Stimulated activated memory B cell treated with anti-CD40 and anti-IgM and Interleukin-4, amounts not matched to agents 10 μg/mL and 1 μg/mL and 100 μg/mL, for 72 hours (primary cell): Measurements from ENCODE around the gene RIC3.
A peak's percentile ranks its signal among the peaks of the same experiment; 100 is the strongest.
"Not testable (repeated sequence)": the region's sequence is repeated elsewhere in the genome, so short reads cannot be mapped to it uniquely, and the experiment has no call there.

Experiments used
- ATAC-seq: fragments of 150-1000 bp; cut with Tn5 transposase; 2 replicates; pipeline ENCODE4 v1.10.0; 2021
- H3K27ac Mint-ChIP-seq: one replicate; pipeline ENCODE4 v1.8.0; 2022; ENCODE audit warnings: mild to moderate bottlenecking, mixed read lengths
- H3K27me3 Mint-ChIP-seq: one replicate; pipeline ENCODE4 v1.8.0; 2022; ENCODE audit warnings: mixed read lengths
- H3K36me3 Mint-ChIP-seq: one replicate; pipeline ENCODE4 v1.8.0; 2022; ENCODE audit warnings: mixed read lengths
- H3K4me1 Mint-ChIP-seq: one replicate; pipeline ENCODE4 v1.8.0; 2022; ENCODE audit warnings: mixed read lengths
- H3K4me3 Mint-ChIP-seq: one replicate; pipeline ENCODE4 v1.8.0; 2022; ENCODE audit warnings: mild to moderate bottlenecking, moderate library complexity, mixed read lengths
- H3K9me3 Mint-ChIP-seq: one replicate; pipeline ENCODE4 v1.8.0; 2022; ENCODE audit warnings: mixed read lengths

The RIC3 gene

GRCh38 chr11:8201644-8202365 lies 33.0 kb upstream of the RIC3 start:
- H3K27me3 Mint-ChIP-seq = no peaks in the 10 kb centered on the region
- peaks cover 34% of the 10 kb centered on the region for H3K4me1 Mint-ChIP-seq
- no peaks in the 10 kb centered on the region for H3K9me3 Mint-ChIP-seq
- H3K36me3 Mint-ChIP-seq = no peaks in the 10 kb centered on the region
- peak overlapping the region; percentile 68 for H3K27ac Mint-ChIP-seq
- H3K4me3 Mint-ChIP-seq = peak overlapping the region; percentile 18
- ATAC-seq = peak; percentile 92

GRCh38 chr11:8199676-8200075 lies 30.9 kb upstream of the RIC3 start:
- Mint-ChIP-seq H3K27me3 (no peaks in the 10 kb centered on the region), H3K4me1 (peaks cover 27% of the 10 kb centered on the region), H3K36me3 (no peaks in the 10 kb centered on the region), H3K9me3 (no peaks in the 10 kb centered on the region), H3K4me3 (no peak overlapping the region), H3K27ac (no peak overlapping the region)
- no peak for ATAC-seq

DNA sequence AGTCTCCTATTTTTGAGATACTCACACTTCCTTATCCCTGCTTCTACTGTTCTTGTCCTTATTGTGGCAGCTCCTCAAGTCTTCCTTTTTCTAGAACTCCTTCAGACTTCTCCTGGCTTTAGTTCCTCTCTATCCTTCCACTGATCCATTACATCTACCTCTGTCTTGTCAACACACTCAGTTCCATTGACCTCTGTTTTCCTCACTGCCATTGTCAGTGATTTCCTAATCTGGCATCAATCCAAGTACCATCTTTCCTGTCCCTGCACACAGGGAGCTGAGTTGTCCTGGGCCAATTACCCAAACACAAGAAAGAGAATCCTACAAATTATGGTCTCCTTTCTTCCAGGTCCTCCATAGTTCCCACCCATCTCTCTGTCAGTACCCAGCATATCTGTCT lies 27.9 kb upstream of the RIC3 start:
- ATAC-seq = no peak
- Mint-ChIP-seq H3K4me3 (no peak overlapping the region), H3K4me1 (peaks cover 11% of the 10 kb centered on the region), H3K9me3 (no peaks in the 10 kb centered on the region), H3K27ac (no peak overlapping the region), H3K27me3 (peaks cover 6% of the 10 kb centered on the region), H3K36me3 (no peaks in the 10 kb centered on the region)

DNA sequence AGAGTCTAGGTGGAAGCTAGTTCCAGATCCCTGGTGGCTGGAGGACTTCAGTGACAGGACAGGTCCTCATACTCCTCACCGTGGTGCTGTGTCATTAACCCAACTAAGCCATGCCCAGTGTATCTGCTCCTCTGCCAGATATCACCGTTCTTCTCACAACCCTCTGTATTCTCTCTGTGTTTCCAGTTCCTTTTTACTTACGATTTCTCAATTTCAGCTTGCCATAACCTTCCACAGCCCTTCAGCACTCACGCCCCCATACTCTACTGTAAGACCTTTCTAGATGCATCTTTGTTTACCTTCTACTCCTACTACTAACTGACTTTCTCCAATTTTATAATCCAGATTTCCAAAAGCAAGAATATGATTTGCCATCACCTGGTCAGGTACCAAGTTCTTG lies 26.1 kb upstream of the RIC3 start:
- no peaks in the 10 kb centered on the region for H3K36me3 Mint-ChIP-seq
- peaks cover 8% of the 10 kb centered on the region for H3K4me1 Mint-ChIP-seq
- H3K4me3 Mint-ChIP-seq = no peak overlapping the region
- ATAC-seq = no peak
- H3K9me3 Mint-ChIP-seq = no peaks in the 10 kb centered on the region
- peaks cover 6% of the 10 kb centered on the region for H3K27me3 Mint-ChIP-seq
- H3K27ac Mint-ChIP-seq = no peak overlapping the region

DNA sequence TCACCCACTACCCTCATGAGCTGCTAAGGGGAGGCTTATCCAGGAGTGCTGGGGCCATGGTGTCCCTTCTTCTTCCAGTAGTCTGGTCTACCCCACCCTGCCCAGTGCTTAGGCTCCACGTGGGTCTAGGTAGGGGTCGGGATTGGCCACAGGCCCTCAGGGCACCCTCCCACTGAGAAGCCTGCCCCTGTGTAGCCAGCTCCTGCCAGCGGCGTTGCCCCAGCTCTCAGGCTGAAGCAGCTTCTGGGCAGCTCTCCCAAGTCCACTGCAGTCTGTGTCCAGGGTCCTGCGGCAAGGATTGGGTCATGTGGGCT lies 24.0 kb upstream of the RIC3 start:
- ATAC-seq = peak; percentile 53
- Mint-ChIP-seq H3K27me3 (peaks cover 6% of the 10 kb centered on the region), H3K27ac (no peak overlapping the region), H3K4me1 (peaks cover 8% of the 10 kb centered on the region), H3K9me3 (no peaks in the 10 kb centered on the region), H3K4me3 (no peak overlapping the region), H3K36me3 (no peaks in the 10 kb centered on the region)

DNA sequence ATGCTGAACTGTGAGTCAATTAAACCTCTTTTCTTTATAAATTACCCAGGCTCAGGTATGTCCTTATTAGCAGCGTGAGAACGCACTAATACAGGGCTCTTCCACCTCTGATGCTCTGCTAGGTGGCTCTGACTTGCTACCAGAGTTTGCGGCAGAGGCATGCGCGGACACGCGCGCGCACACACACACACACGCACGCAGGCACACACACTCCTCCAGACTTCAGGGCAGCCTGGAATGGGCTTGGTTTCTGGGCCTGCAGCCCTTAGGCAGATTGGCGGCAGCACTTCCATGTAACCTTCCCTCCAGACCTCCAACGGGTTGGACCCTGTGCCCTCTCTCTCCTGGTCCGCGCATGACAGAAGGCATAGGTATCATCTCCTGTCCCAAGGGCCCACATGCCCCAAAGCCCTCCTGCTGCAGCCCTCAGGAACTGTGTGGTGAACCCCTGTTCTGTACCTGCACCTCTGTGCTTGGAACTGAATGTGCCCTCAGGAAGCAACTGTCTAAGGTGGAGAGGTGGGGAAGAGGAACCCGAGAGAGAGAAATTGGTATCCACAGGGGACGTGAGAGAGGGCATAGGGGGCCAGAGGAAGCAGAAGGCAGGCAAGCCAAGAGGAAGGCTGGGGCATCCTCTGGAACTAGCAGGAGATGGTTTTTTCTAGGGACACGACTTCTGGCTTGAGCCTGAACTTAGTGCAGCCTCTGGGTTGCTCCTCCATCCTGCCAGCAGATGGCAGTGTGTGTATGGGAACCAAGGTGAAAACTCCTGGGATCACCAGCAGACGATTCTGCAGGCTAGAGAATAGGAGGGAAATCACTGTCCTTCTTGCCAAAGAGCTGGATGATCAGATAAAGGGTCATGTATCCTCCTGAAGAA lies 23.4 kb upstream of the RIC3 start:
- Mint-ChIP-seq H3K4me1 (peaks cover 8% of the 10 kb centered on the region), H3K9me3 (no peaks in the 10 kb centered on the region), H3K4me3 (no peak overlapping the region), H3K27me3 (peaks cover 6% of the 10 kb centered on the region), H3K36me3 (no peaks in the 10 kb centered on the region), H3K27ac (no peak overlapping the region)
- ATAC-seq = peak; percentile 70

- H3K27ac Mint-ChIP-seq = no peak overlapping the region
- peaks cover 20% of the 10 kb centered on the region for H3K27me3 Mint-ChIP-seq
- no peak overlapping the region for H3K4me3 Mint-ChIP-seq
- no peak for ATAC-seq
- H3K36me3 Mint-ChIP-seq = no peaks in the 10 kb centered on the region
- no peaks in the 10 kb centered on the region for H3K9me3 Mint-ChIP-seq
- peaks cover 8% of the 10 kb centered on the region for H3K4me1 Mint-ChIP-seq
Observed at GRCh38 chr11:8190431-8190830, 21.6 kb upstream of the RIC3 start.

- H3K27me3 Mint-ChIP-seq = peaks cover 23% of the 10 kb centered on the region
- no peaks in the 10 kb centered on the region for H3K9me3 Mint-ChIP-seq
- no peak overlapping the region for H3K27ac Mint-ChIP-seq
- H3K36me3 Mint-ChIP-seq = no peaks in the 10 kb centered on the region
- H3K4me1 Mint-ChIP-seq = no peaks in the 10 kb centered on the region
- no peak for ATAC-seq
- no peak overlapping the region for H3K4me3 Mint-ChIP-seq
Observed at GRCh38 chr11:8186429-8186828, 17.6 kb upstream of the RIC3 start.

GRCh38 chr11:8183111-8183510 lies 14.3 kb upstream of the RIC3 start:
- ATAC-seq = no peak
- Mint-ChIP-seq H3K27me3 (peaks cover 23% of the 10 kb centered on the region), H3K4me1 (no peaks in the 10 kb centered on the region), H3K9me3 (no peaks in the 10 kb centered on the region), H3K27ac (no peak overlapping the region), H3K4me3 (no peak overlapping the region), H3K36me3 (no peaks in the 10 kb centered on the region)

GRCh38 chr11:8180469-8180868 lies 11.6 kb upstream of the RIC3 start:
- Mint-ChIP-seq H3K27me3 (peaks cover 10% of the 10 kb centered on the region), H3K9me3 (no peaks in the 10 kb centered on the region), H3K4me1 (no peaks in the 10 kb centered on the region), H3K4me3 (no peak overlapping the region), H3K27ac (no peak overlapping the region), H3K36me3 (no peaks in the 10 kb centered on the region)
- no peak for ATAC-seq

GRCh38 chr11:8178297-8178696 lies 9.5 kb upstream of the RIC3 start:
- no peaks in the 10 kb centered on the region for H3K4me1 Mint-ChIP-seq
- H3K27ac Mint-ChIP-seq = no peak overlapping the region
- no peak overlapping the region for H3K4me3 Mint-ChIP-seq
- ATAC-seq = no peak
- peaks cover 13% of the 10 kb centered on the region for H3K27me3 Mint-ChIP-seq
- no peaks in the 10 kb centered on the region for H3K36me3 Mint-ChIP-seq
- no peaks in the 10 kb centered on the region for H3K9me3 Mint-ChIP-seq

GRCh38 chr11:8177136-8177535 lies 8.3 kb upstream of the RIC3 start:
- Mint-ChIP-seq H3K27ac (no peak overlapping the region), H3K27me3 (peaks cover 17% of the 10 kb centered on the region), H3K9me3 (no peaks in the 10 kb centered on the region), H3K4me1 (no peaks in the 10 kb centered on the region), H3K36me3 (no peaks in the 10 kb centered on the region), H3K4me3 (no peak overlapping the region)
- ATAC-seq = no peak

GRCh38 chr11:8167796-8168195 lies 1.0 kb downstream of the RIC3 start:
- no peaks in the 10 kb centered on the region for H3K9me3 Mint-ChIP-seq
- no peak overlapping the region for H3K27ac Mint-ChIP-seq
- peaks cover 9% of the 10 kb centered on the region for H3K36me3 Mint-ChIP-seq
- no peak for ATAC-seq
- peaks cover 24% of the 10 kb centered on the region for H3K27me3 Mint-ChIP-seq
- peak overlapping the region; percentile 94 for H3K4me3 Mint-ChIP-seq
- peaks cover 58% of the 10 kb centered on the region for H3K4me1 Mint-ChIP-seq

GRCh38 chr11:8164746-8165145 lies 4.1 kb downstream of the RIC3 start:
- Mint-ChIP-seq H3K27ac (no peak overlapping the region), H3K9me3 (no peaks in the 10 kb centered on the region), H3K4me3 (no peak overlapping the region), H3K36me3 (peaks cover 9% of the 10 kb centered on the region), H3K4me1 (peaks cover 71% of the 10 kb centered on the region), H3K27me3 (peaks cover 8% of the 10 kb centered on the region)
- ATAC-seq = no peak

DNA sequence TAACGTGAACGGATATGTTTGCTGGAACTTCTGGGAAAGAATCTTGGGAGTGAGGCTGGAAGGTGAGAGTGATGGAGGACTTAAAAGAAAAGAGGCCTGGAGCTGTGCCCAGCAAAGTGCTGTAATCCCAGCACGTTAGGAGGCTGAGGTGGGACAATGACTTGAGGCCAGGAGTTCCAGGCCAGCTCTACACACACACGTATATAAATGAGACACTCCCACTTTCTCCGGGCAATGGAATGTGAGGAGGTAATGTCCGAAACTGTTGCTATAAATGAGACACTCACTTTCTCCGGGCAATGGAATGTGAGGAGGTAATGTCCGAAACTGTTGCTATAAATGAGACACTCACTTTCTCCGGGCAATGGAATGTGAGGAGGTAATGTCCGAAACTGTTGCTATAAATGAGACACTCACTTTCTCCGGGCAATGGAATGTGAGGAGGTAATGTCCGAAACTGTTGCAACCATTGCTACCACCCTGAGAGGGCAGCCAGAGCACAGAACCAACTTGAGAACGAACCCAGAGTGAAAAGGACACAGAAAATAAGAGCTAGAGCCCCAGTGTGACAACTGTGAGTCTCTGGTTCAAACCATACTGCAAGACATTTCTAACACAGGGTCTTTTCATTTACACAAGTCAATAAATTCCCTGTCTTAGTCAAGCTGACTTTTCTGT lies 7.1 kb downstream of the RIC3 start:
- not testable (repeated sequence) for H3K9me3 Mint-ChIP-seq, H3K4me3 Mint-ChIP-seq, ATAC-seq, H3K27ac Mint-ChIP-seq, H3K27me3 Mint-ChIP-seq
- H3K4me1 Mint-ChIP-seq = peaks cover 63% of the 10 kb centered on the region
- H3K36me3 Mint-ChIP-seq = peaks cover 23% of the 10 kb centered on the region
